T-helper 9 cell (primary cell): Measurements from ENCODE around the gene FAM174C.

Experiments
- DNase-seq: peaks from one replicate; pipeline ENCODE4 v3.0.0-alpha.2; 2020

The FAM174C gene

DNA sequence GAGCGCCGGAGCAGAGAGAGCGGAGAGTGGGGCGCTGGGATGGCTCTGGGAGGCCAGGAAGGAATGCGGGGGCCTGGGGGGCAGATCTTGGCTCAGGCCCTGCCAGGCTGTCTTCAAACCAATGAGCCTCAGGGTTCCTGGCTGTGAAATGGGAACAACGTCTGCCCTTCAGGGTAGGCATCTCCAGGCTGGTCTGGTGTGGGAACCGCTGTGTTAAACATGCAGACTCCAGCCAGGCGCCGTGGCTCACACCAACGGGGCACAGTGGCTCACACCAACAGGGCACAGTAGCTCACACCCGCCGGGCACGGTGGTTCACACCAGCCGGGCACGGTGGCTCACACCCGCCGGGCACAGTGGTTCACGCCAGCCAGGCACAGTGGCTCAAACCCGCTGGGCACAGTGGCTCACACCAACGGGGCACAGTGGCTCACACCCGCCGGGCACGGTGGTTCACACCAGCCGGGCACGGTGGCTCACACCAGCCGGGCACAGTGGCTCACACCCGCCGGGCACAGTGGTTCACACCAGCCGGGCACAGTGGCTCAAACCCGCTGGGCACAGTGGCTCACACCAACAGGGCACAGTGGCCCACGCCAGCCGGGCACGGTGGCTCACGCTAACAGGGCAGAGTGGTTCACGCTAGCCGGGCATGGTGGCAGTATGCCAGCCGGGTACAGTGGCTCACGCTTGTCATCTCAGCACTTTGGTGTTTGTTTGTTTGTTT is 50.4 kb downstream of the FAM174C start:
- no peak for DNase-seq

DNA sequence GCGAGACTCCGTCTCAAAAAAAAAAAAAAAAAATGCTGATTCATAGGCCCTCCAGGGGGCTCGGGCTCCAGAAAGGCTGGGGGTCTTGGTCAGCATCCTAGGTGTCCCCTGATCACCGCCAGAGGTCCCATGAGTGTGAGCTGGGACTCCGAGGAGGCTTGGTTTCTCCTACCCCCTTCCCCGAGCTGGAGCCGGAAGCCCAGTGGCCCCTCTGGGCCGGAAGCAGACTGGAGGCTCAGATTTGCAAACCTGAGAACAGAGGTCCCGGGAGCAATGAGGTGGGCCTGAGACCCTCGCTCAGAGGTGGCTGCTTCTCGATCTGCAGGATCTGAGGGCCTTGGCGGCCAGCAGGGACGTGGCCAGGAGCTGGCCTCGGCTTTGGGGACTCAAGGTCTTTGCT is 51.8 kb downstream of the FAM174C start:
- DNase-seq = no peak
